ENCODE results near the gene CHD5.
A peak's percentile ranks its signal among the peaks of the same experiment; 100 is the strongest.

CHD5 gene

DNA sequence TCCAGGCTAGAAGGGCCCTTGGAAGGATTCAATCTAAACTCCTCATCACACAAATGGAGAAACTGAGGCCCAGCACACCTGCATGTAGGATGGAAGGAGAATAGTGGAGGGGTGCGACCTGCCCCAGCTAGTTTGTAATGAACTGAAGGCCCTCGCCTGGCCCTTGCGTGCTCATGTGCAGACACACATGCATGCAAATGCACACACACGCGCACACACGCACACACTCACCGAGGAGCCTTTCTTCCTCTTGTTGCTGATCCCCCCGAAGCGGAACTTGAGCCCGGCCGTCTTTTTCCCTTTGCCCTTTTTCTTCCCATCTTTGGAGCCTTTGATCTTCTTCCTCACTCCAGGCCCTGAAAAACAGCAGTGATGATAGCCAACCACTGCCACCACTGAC, 27.9 kb downstream of the CHD5 start:
- DNase-seq (ENCODE audit: low spot score): no peak

DNA sequence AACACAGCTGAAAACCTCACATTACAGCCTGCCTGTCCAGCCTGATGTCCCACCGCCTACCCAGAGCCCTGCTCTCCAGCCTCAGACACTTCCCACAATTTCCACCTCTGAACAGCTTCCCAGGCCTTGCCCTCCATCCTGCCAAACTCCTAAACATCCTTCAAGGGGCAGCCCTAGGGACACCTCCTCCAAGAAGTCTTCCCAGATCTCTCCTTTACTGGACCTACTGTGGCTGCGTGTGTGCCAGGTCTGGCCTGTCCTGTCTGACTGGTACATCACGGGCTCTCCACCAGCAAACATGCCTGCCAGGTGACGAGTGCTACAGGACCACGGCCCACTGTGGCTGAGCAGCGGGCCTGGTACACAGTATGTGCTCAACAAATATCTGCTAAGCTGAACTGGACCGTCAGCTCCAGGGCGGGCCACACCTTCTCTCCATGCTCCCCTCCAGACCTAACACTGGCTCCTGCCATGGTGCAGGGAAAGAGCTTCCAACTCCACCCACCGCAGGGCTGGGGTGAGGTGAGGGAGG, 28.8 kb downstream of the CHD5 start:
- no peak for DNase-seq (ENCODE audit: low spot score)

DNA sequence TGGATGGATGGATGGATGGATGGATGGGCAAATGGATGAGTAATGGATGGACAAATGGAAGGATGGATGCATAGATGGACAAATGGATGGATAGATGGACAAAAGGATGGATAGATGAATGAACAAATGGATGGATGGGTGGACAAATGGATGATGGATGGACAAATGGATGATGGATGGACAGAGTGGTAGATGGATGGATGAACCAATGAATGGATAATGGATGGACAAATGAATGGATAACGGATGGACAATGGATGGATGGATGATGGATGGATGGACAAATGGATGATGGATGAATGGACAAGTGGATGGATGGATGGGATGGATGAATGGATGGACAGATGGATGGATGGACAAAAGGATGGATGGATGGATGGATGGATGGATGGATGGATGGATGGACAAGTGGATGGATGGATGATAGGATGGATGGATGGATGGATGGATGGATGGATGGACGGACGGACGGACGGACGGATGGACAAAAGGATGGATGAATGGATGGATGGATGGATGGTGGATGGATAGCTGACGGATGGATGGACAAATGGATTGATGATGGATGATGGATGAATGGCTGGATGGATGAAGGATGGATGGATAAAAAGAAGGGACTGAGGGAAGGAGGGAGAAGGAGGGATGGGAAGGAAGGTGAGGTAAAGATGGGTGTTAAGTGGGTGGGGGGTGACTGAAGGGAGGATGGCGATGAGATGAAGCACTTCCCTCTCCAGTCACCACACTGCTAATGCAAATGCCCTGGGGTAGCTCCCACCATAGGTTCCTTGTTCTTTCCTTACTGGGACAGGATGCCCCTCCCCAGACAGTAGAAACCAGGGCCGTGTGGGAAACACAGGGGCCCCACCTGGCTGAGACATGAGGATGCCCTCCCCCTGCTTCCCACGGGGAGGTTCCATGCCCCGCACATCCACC, 29.8 kb downstream of the CHD5 start:
- DNase-seq (ENCODE audit: low spot score): no peak

DNA sequence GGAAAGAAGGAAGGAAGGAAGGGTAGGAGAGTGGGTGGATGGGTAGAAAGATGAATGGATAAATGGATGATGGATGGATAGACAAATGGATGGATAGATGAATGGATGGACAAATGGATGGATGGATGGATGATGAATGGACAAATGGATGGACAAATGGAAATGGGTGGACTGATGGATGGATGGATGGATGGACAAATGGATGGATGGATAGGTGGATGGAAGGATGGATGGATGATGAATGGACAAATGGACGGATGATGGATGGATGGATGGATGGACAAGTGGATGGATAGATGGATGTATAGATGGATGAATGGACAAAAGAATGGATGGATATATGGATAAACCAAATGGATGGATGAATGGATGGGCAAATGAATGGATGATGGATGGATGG, 30.5 kb downstream of the CHD5 start:
- DNase-seq (ENCODE audit: low spot score): no peak

DNA sequence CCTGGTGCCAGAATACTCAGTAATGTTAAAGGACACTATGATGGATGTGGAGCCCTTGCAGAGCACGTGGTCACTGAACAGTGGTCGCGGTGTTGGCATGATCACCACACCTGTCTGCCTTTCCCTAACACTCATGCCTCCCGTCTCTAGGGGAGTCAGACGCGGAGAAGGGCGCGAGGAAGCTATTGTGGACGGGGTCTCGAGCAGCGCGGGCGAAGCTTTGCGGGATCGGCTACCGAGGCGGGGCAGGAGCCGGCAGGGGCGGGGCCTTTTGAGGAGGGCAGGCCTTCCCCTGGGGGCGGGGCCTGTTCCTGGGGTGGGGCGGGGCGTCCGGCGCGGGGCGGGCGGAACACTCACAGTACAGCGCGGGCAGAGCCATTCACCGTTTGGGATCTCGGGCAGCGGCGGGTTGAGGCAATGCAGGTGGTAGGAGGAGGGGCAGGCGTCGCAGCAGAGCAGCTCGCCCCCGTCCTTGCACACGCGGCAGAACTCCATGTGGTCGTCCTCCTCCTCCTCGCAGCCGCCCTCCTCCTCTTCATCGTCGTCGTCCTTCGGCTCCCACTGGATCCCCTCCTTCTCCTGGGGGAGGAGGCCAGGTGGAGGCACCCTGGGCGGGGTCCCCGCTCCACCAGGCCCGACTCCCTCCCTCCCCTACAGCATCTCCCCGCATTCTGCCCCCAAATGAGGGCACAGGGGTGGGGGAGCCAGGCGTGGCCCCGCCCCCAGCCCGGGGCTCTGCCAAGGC, 31.5 kb downstream of the CHD5 start:
- peak; percentile 27 for DNase-seq (ENCODE audit: low spot score)

DNA sequence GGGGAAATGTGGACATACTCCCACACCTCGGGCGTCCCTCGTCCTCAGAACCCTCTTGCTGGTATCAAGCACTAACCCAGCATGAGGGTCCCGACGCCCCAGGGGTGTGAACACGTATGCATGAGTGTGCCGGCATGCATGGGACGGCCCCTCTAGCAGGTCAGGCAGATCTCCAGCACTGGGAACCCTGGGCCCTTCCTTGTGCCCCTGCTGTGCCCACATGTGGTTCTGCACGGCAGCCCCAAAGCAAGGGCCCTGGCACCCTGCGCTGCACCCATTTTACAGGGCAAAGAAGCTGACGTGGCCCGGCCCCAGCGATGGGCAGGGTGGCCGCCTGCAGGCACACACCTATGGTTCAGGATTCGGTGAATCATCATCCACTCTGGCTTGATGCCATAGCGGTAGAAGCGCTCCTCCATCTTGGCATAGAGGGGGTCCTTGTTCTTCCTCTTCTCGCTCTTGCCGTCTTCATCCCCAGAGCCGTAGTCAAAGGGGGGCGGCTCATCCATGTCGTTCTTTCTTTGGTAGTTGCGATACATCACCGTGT, 34.2 kb downstream of the CHD5 start:
- DNase-seq (ENCODE audit: low spot score): no peak

DNA sequence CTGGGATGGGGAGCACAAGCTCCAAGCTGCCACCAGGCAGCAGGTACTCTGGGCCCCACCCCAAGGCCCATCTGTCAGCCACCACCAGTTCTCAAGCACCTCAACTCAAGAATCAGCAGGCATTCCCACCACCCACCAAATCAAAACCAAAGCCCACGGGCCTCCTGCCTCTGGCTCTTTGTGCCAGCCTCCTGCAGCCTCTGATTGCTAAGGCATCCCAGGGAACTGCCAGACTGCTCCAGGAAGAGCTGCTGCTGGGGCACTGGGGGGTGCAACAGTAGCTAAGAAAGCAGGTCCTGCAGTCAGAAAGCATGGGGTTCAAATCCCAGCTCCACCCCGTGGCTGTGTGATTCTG, 34.7 kb downstream of the CHD5 start:
- DNase-seq (ENCODE audit: low spot score): no peak

DNA sequence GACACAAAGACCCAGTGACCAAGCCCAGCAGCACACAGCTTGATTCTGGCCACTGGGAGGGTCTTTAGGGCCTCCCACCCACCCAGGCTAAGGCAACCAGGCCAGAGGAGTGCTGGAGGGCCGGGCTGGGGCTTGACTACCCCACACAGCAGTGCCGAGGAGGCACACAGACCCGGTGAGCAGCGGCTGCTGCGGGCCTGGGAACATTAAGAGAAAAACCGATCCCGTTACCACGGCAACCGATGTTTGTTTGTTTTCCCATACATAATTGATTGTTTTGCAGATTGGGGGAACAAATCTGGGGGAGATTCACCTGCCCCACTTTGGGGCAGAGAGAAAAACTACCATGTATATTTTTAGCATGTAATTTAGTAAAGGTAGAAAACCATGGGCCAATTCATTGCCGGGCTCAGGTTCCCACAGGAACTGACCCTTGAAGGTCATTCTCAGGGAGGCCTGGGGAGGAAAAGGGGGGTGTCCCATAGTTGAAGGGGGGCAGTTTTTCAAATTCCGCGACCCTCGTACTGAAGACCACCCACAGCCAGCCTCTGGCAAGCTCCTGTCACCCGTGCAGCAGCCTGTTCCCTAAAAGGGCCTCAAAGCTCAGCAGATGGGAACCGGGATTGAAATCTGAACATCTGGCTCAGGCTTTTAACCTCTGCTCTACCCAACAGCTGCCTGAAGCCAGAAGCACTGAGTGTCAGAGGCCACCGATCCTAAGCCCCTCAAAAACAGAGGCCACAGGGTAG, 35.3 kb downstream of the CHD5 start:
- no peak for DNase-seq (ENCODE audit: low spot score)

DNA sequence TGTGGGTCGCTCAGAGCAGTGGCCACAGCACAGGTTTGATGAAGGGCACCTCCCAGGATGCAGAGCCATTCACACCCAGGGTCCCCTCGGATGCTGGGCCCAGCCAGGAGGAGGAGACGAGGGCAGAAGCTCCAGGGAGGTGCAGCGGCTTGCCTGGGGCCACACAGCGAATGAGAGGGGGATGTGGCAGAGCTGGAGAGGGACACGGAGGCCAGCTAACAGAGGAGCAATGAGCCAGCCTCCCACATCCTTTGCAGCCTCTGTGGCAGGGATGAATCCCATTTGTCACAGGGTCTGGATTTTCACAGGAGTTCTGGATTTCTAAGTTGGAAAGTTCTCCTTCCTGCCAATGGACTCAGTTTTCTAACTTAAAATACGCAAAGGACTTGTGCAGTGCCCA, 35.9 kb downstream of the CHD5 start:
- no peak for DNase-seq (ENCODE audit: low spot score)

DNA sequence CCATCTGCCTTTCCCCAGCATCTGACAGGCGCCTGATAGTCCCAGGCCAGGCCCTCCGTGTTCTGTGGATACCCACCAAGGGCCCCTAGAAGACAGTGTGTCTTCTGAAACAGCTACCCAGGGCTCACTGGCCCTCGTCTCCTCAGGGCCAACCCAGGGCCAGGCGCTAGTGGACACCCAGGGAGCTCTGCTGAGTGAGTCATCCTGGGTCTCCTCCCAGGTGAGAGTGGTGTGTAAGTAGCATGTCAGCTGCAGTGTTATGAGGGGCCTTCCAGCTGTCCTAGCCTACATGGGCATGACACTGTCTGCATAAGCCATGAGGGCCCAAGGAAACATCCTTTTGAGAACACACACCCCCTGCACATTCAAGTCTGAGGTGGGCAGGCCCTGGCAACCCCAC, 36.7 kb downstream of the CHD5 start:
- DNase-seq (ENCODE audit: low spot score): no peak

DNA sequence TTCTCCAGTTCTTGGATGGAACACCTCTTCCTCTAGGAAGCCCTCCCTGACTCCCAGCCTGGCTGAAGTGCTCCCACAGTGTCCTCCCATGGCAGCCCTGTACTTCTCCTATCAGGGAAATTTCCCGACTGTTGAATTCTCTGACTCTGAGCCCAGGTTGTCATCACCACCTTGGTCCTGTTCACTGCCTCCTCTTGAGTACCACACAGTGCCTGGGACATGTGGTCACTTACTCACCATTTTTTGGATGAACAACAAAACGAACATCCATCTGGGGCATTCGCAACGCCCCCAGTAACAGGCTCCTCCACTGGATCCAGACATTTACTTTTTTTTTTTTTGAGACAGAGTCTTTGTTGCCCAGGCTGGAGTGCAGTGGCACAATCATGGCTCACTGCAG, 37.4 kb downstream of the CHD5 start:
- no peak for DNase-seq (ENCODE audit: low spot score)

DNA sequence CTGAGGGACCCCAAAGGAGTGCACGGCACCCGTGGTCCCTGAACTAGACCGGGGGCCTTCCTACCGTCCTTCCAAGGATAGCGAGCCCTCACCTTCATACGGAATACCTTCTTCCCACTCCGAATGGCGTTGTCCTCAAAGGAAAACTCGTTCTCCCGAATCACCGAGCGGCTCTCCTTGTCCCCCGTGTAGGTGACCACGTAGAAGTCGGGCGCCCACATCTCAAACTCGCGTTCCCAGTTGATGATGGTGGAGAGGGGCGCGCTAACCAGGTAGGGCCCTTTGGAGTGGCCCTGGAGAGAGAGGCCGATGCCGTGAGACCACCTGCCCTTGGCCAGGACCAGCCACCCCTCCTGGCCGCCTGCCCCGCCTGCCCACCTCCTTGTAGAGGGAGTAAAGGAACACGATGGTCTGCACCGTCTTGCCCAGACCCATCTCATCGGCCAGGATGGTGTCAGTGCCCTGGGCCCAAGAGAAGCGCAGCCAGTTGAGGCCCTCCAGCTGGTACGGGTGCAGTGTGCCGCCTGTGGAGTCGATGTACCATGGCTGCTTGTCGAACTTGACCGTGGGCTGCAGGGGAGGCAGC, 38.0 kb downstream of the CHD5 start:
- DNase-seq (ENCODE audit: low spot score): no peak

DNA sequence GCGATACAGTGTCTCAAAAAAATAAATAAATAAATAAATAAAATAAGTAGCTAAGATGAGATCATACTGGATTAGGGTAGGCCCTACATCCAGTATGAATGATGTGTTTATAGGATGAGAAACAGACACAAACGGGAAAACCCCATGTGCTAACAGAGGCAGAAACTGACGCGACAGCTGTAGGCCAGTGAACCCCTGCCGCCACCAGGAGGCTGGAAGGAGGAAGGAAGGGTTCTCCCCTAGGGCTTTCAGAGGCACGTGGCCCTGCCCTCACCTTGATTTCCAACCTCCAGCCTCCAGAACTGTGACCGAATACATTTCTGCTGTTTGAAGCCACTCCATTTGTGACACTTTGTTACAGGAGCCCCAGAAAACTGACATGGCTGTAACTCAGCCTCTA, 38.5 kb downstream of the CHD5 start:
- DNase-seq (ENCODE audit: low spot score): no peak

DNA sequence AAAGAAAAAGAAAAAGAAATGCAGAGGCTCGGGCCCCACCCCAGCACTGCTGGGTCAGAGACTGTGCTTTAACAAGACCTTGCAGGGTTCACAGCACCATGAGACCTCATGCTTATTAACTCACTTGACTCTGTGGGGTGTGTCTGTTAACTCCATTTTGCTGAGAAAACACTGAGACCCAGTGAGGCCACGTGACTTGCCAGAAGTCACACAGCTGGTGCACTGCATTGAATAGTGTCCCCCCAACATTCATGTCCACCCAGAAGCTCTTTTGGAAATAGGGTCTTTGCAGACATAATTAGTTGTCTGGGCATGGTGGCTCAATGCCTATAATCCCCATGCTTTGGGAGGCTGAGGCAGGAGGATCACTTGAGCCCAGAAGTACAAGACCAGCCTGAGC, 39.7 kb downstream of the CHD5 start:
- DNase-seq (ENCODE audit: low spot score): no peak

DNA sequence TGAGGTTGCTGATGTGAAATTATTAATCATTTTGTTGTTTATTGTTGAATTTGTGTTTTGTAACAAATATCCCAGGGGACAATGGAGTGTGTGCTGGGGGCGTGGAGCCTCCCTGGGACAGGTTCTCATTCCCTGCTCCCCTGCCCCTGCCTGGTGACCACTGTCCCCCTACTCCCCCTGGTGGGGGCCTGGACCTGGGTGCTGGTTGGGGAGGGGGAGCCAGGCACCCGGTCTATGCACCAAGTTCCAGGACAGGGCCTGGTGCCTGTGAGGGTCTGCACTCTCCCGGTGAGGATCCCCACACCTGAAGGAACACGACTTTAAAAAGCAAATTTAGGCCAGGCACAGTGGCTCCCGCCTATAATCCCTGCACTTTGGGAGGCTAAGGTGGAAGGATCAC, 42.4 kb downstream of the CHD5 start:
- DNase-seq (ENCODE audit: low spot score): no peak

DNA sequence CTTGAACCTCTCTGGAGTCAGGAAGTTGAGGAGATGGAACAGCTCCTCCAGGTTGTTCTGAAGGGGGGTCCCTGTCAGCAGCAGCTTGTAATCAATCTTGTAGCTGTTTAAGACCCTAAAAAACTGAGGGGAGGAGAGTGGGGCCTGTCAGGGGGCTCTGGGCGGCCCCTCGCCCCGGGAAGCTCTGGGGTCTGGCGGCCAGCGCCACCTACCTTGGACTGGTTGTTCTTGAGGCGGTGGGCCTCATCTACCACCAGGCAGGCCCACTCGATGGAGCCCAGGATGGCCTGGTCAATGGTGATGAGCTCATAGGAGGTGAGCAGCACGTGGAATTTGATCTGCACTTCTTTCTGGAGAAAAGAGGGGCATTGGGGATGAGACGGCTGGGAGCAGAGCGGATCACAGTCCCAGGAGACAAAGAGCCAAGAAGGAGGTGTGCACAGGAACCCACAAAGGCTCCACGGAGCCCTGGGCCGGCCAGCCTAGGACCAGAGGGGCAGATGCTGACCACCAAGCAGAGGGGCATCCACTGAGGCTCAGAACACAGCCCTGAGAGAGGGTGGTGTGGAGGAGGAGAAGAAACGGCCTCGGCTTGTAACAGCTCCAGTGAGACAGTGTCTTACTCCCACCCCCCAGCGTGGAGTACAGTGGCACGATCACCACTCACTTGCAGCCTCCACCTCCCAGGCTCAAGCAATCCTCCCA, 43.5 kb downstream of the CHD5 start:
- no peak for DNase-seq (ENCODE audit: low spot score)

DNA sequence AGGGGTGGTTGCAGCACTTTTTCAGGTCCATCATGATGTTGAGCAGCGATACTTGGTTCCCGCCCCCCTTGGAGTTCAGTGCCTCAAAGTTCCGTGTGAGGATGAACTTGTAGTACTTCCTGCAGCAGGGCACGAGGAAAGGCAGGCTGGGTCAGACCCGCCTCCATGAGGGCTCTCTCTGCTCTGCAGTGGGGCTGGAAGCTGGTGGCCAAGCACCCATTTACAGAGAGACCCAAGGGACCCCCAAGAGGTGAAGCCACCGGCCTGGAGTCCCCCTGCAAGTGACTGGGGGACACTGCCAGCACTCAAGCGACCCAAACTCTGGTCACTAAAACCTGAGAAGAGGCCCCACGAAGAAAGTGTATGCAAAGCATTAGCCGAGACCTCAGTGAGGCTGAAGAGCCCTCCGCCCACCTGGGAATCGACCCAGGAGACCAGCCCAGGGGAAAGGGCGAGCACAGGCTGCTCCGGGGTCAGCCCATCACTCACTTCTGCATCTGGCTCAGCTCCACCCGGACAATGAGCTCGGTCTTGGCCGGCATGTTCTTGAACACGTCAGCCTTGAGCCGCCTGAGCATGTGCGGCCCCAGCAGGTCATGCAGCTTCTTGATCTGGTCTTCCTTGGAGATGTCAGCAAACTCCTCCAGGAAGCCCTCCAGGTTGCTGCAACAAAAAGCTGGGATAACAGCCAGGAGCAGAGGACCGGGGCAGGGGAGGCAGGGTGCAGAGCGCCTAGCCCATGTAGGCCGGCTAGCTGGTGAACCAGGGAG, 45.2 kb downstream of the CHD5 start:
- no peak for DNase-seq (ENCODE audit: low spot score)

DNA sequence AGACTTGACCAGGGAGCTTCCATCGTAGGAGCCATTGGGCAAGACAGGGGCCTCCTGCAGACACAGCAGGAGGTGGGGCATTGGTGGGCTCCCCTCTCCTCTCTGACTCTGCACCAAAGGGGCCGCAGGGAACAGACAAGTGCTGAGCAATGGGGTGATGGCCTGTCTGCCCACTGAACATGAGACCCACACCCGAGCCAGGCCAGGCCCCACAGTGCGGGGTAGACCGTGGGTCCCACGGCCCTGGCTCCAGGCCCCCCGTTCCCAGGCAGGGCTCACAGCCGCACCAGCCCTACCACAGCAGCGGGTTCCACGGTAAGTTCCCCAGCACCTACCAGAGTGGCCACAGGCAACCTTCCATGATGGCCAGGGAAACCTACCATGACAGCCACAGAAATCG, 45.9 kb downstream of the CHD5 start:
- no peak for DNase-seq (ENCODE audit: low spot score)

DNA sequence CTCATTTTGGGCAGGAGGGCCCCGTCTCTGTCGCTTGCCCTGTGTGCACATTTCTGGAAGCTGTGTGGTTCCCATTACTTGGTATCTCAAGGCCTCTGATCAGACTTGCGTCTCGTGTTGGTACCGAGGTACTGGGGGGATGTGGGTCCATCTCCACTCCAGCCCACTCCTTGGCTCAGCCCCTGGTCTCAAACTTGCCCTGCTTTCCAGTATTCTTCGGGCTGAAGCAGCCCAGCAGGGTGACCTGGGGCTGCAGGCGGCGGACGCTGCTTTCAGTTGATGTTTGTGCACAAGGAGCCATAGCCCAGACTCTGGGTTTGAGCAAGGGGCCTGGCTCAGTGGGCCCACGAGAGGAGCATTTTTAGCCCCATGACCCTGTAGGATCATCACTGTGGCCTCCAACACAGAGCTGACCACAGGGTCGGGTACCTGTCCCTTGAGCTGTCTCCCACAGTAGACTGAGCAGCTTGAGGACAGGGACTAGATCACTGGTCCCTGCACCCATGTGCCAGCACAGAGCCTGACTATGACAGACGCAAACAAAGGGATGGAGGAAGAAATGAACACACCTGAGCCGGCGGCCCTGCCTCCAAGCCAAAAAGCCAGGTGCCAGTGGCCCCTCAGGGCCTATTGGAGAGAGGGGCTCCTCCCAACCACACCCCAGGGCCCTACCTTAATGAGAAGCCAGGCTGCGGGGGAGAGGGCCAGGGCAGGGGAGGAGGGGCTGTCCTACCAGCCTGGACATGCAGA, 46.8 kb downstream of the CHD5 start:
- DNase-seq (ENCODE audit: low spot score): no peak

DNA sequence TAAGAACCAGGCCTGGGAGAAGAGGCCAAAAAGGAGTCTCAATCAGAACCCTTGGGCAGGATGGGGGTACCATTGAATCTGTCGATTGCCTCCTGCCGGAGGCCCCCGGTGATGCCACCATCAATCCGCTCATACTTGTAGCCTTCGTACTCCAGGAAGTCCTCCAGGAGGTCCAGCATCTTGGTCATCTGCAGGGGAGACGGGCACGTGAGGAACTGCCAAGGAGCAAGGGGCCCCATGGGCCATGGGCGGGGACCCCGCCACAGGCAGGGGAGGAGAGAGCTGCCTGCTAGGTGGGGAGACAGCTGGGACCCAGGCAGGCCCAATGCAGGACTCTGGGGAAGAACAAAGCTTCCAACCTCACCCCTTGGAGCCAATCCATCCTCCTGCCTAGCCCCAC, 48.6 kb downstream of the CHD5 start:
- DNase-seq (ENCODE audit: low spot score): no peak
